Astrocyte of the hippocampus (primary cell): ENCODE data around the gene AVPR1B.
"Not testable (repeated sequence)": the region's sequence is repeated elsewhere in the genome, so short reads cannot be mapped to it uniquely, and the experiment has no call there.

ENCODE experiments used
- DNase-seq: peaks from one replicate; pipeline ENCODE4 v3.0.0; 2011; ENCODE audit warnings: low read depth, low spot score

AVPR1B gene

DNA sequence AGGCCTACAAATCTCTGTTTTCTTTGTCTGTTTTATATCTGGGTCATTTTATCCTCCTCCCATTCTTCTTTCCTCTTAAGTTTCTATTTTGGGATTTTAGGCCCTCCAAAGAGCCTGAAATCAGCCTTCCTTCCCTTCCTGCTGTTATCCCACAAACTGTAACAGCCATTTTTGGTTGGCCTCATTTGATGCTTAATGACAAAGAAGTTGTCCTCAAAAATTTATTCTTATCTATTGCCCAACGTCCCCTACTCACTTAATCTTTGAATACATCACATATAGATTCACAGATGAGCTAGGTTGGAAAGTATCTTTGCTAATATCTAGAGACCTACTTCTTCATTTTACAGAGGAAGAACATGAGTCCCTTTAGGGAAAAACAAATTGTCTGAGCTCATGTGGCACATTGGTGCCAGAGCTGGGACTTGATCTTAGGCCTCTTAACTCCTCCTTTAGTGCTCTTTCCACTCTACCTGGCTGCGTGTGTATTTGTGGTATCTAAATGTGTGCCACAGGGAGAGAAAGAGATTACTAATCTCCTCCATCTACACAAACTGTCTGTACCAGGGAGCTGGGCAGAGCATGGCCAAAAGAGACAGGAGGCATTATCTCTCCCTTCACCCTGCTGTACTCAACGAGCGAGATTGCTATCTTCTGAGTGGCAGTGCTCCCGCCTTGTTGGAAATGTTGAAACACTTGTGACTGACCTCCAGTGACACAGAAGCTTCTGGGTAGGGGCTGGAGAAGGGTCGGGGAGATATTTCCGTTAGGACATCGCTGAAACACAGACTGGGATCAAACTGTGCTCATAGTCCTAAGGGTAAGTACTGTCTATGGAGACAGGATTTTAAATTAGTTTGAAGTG, 34.1 kb downstream of the AVPR1B start:
- DNase-seq, result no peak

DNA sequence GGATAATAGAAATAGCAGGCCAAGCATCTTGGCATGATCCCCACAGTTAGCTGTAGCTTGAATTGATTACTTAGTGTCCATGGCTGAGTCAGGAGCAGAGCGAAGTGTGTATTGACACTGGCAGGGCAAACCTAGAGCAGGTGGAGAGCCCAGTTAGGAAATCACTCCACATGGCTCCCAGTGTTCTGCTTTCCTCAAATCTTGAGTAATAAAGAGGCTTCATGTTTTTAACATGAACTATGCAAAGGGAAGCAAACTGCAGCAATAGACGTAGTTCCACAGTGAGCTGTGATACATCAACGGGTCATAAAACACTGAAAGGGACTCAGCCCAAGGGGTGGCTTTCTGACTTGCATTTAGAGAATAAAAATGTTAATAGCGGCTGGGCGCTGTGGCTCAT, 35.3 kb downstream of the AVPR1B start:
- no peak for DNase-seq

GRCh38 chr1:206080026-206080820, 37.0 kb downstream of the AVPR1B start:
- no peak for DNase-seq

GRCh38 chr1:206079135-206079534, 38.1 kb downstream of the AVPR1B start:
- no peak for DNase-seq

- DNase-seq, result no peak
Measured at GRCh38 chr1:206075786-206076755, 41.1 kb downstream of the AVPR1B start.

DNA sequence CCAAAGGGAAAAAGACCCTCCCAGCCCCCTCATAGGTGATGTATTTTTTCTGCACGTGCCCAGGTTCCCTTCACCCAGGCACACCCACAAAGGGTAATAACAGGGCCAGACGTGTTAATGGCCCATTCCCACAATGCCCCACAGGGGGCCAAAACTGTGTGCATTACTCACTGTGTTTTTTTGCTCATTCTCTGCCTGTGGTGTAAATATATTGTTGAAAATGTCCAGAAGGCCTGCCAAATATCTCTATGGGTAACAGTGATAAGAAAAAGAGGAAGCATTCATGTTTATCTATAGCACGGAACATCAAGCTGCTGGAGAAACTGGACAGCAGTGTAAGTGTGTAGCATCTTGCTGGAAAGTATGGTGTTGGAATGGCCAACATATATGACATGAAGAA, 42.3 kb downstream of the AVPR1B start:
- DNase-seq, result no peak

DNA sequence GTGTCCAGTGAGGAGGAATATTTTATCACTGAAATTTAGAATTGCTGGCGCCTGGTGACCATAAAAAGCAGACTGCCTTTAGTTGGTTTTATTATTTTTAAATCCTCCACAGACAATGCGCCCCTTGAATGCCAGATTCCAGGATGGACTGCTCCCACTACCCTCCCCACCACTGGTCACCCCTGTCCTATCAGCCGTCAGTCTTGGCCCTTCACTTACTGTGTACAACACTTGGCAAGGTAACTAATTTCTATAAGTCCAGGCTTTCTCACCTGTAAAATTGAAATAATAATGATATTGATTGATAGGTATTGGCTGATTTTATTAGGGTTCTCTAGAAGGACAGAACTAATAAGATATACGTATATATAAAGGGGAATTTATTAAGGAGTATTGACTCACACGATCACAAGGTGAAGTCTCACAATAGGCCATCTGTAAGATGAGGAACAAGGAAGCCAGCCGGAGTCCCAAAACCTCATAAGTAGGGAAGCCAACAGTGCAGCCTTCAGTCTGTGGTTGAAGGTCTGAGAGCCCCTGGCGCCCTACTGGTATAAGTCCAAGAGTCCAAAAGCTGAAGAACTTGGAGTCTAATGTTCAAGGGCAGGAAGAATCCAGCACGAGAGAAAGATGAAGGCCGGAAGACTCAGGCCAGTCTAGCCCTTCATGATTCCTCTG, 46.4 kb downstream of the AVPR1B start:
- no peak for DNase-seq

GRCh38 chr1:206068314-206068713, 48.9 kb downstream of the AVPR1B start:
- no peak for DNase-seq

- DNase-seq, result no peak
Measured at GRCh38 chr1:206067486-206068227, 49.5 kb downstream of the AVPR1B start.

DNA sequence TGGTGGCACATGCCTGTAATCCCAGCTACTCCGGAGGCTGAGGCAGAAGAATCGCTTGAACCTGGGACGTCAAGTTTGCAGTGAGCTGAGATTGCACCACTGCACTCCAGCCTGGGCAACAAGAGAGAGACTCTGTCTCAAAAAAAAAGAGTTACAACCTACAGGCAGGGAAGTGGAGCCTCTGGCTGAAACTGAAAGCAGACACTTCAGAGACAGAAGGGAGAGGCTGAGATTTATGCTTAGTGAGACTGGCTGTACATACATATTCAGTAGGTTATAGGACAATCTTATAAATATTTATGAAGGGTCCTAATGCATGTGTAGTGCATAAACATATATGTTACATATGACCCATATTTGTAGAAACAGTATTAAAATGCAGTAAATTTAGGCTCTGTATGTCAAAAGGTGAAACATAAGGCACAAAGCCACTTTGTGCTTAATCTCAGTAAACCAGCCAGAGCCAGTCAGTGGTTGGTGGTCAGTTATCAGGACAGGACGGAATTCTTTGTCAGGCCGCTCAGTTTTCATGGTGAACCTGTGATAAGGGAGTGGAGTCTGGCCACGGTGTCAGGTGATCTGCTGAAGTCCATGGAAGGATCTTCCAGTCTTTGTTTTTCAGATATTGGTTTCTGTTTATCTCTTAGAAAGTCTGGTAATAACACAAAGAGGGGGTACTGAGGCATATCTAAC, 50.6 kb downstream of the AVPR1B start:
- no peak for DNase-seq

GRCh38 chr1:206065547-206066145, 51.5 kb downstream of the AVPR1B start:
- DNase-seq, result no peak

DNA sequence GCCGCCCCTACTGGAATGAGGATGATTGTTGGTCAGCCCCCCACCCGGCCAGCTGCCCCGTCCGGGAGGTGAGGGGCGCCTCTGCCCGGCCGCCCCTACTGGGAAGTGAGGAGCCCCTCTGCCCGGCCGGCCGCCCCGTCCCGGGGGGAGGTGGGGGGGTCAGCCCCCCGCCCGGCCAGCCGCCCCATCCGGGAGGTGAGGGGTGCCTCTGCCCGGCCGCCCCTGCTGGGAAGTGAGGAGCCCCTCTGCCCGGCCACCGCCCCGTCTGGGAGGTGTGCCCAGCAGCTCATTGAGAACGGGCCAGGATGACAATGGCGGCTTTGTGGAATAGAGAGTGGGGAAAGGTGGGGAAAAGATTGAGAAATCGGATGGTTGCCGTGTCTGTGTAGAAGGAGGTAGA, 52.7 kb downstream of the AVPR1B start:
- not testable (repeated sequence) for DNase-seq

DNA sequence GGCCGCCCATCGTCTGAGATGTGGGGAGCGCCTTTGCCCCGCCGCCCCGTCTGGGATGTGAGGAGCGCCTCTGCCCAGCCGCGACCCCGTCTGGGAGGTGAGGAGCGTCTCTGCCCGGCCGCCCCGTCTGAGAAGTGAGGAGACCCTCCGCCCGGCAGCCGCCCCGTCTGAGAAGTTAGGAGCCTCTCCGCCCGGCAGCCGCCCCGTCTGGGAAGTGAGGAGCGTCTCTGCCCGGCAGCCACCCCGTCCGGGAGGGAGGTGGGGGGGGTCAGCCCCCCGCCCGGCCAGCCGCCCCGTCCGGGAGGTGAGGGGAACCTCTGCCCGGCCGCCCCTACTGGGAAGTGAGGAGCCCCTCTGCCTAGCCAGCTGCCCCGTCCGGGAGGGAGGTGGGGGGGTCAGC, 53.2 kb downstream of the AVPR1B start:
- DNase-seq, result not testable (repeated sequence)

GRCh38 chr1:206062464-206062863, 54.7 kb downstream of the AVPR1B start:
- DNase-seq, result no peak

- no peak for DNase-seq
Measured at GRCh38 chr1:206060844-206061243, 56.3 kb downstream of the AVPR1B start.
